Measurements from ENCODE around the gene SPTBN5. TPM values are rescaled to one million over a fixed set of nuclear protein-coding genes. Genes with fewer than 3 reads are reported as not detected.

The SPTBN5 gene
- total and polyA plus RNA-seq, 10 of the 15 experiments (the other 5 are each of a cell fraction or from before 2014, with no cell fraction given) = under 0.01 to 0.18 (median 0.04) TPM; not detected in 4

DNA sequence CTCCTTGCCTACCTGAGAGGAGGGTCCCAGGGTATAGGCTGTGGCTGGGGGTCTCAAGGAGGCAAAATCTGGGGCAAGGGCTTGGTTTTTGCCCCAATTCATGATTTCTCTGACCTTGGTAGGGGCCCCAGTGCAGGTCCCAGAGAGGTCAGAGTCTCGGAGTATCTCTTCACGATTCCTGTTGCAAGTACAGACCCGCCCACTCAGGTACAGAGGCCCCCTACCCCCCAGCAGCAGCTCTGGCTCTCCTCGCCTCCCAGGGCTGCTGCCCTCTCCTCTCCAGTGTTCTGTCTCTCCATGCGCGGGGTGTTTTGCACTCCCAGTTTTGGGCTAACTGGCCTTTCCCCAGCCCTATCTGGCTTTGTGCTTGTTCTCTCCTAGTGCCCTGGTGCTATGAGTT, 71.4 kb downstream of the SPTBN5 start:
- WGBS (ENCODE audit: insufficient coverage, insufficient replicate concordance, low lambda C conversion rate, missing lambda C conversion rate) = 92% methylated on average over 6 of the region's 6 CpGs
- intact Hi-C loops (cut with micrococcal nuclease; ENCODE audit: unreplicated experiment) = no loop called here
- DNase-seq (ENCODE audit: low read depth, low spot score) = no peak
- no peak for TF ChIP-seq MEF2B (IDR thresholded peaks at IDR 0.05; ENCODE audit: partially characterized antibody, poor library complexity, severe bottlenecking)
- TF ChIP-seq, protein P1, sequence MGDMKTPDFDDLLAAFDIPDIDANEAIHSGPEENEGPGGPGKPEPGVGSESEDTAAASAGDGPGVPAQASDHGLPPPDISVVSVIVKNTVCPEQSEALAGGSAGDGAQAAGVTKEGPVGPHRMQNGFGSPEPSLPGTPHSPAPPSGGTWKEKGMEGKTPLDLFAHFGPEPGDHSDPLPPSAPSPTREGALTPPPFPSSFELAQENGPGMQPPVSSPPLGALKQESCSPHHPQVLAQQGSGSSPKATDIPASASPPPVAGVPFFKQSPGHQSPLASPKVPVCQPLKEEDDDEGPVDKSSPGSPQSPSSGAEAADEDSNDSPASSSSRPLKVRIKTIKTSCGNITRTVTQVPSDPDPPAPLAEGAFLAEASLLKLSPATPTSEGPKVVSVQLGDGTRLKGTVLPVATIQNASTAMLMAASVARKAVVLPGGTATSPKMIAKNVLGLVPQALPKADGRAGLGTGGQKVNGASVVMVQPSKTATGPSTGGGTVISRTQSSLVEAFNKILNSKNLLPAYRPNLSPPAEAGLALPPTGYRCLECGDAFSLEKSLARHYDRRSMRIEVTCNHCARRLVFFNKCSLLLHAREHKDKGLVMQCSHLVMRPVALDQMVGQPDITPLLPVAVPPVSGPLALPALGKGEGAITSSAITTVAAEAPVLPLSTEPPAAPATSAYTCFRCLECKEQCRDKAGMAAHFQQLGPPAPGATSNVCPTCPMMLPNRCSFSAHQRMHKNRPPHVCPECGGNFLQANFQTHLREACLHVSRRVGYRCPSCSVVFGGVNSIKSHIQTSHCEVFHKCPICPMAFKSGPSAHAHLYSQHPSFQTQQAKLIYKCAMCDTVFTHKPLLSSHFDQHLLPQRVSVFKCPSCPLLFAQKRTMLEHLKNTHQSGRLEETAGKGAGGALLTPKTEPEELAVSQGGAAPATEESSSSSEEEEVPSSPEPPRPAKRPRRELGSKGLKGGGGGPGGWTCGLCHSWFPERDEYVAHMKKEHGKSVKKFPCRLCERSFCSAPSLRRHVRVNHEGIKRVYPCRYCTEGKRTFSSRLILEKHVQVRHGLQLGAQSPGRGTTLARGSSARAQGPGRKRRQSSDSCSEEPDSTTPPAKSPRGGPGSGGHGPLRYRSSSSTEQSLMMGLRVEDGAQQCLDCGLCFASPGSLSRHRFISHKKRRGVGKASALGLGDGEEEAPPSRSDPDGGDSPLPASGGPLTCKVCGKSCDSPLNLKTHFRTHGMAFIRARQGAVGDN (IDR thresholded peaks at IDR 0.05) = no peak
- no peak for TF ChIP-seq ZNF384 (IDR thresholded peaks at IDR 0.05; ENCODE audit: borderline replicate concordance, low read depth, low read length)
- TF ChIP-seq SMAD5 (IDR thresholded peaks at IDR 0.05; ENCODE audit: low read depth) = no peak
- no peak for TF ChIP-seq SREBF2 (IDR thresholded peaks at IDR 0.05; ENCODE audit: low read length)
- TF ChIP-seq CREB1 (IDR thresholded peaks at IDR 0.05; ENCODE audit: low read depth) = no peak
- no peak for TF ChIP-seq GABPA (IDR thresholded peaks at IDR 0.05; ENCODE audit: low read depth)
- no peak for TF ChIP-seq SIX5 (IDR thresholded peaks at IDR 0.05; ENCODE audit: low read depth, low read length, severe bottlenecking)
- no peak for TF ChIP-seq KDM1A (IDR thresholded peaks at IDR 0.05; ENCODE audit: borderline replicate concordance)
- TF ChIP-seq, protein P2, sequence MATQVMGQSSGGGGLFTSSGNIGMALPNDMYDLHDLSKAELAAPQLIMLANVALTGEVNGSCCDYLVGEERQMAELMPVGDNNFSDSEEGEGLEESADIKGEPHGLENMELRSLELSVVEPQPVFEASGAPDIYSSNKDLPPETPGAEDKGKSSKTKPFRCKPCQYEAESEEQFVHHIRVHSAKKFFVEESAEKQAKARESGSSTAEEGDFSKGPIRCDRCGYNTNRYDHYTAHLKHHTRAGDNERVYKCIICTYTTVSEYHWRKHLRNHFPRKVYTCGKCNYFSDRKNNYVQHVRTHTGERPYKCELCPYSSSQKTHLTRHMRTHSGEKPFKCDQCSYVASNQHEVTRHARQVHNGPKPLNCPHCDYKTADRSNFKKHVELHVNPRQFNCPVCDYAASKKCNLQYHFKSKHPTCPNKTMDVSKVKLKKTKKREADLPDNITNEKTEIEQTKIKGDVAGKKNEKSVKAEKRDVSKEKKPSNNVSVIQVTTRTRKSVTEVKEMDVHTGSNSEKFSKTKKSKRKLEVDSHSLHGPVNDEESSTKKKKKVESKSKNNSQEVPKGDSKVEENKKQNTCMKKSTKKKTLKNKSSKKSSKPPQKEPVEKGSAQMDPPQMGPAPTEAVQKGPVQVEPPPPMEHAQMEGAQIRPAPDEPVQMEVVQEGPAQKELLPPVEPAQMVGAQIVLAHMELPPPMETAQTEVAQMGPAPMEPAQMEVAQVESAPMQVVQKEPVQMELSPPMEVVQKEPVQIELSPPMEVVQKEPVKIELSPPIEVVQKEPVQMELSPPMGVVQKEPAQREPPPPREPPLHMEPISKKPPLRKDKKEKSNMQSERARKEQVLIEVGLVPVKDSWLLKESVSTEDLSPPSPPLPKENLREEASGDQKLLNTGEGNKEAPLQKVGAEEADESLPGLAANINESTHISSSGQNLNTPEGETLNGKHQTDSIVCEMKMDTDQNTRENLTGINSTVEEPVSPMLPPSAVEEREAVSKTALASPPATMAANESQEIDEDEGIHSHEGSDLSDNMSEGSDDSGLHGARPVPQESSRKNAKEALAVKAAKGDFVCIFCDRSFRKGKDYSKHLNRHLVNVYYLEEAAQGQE (IDR thresholded peaks at IDR 0.05; ENCODE audit: low read depth, low read length) = no peak
- TF ChIP-seq JUND (IDR thresholded peaks at IDR 0.05; ENCODE audit: low read depth, low read length) = no peak
- TF ChIP-seq POU2F2 (IDR thresholded peaks at IDR 0.05; ENCODE audit: borderline replicate concordance, low read depth, low read length) = no peak
- TF ChIP-seq TCF7 (IDR thresholded peaks at IDR 0.05; ENCODE audit: borderline replicate concordance) = no peak
- TF ChIP-seq HDAC2 (IDR thresholded peaks at IDR 0.05) = no peak
- no peak for TF ChIP-seq LARP7 (IDR thresholded peaks at IDR 0.05)
- no peak for TF ChIP-seq RCOR1 (conservative IDR thresholded peaks at IDR 0.05; ENCODE audit: low read depth, low read length)
- no peak for TF ChIP-seq USF1 (IDR thresholded peaks at IDR 0.05; ENCODE audit: borderline replicate concordance, extremely low read length, insufficient read depth, low read depth, low read length)

More for the DNA sequence above, 71.4 kb downstream of the SPTBN5 start:
- no peak for ATAC-seq
- Histone ChIP-seq H3K36me3 (ENCODE audit: control insufficient read depth in 2 of 2, insufficient read depth in 2 of 2, low read length in 1 of 2) (peaks cover 6 to 14% of the 10 kb centered on the region in 2 experiments; a peak in 3 of 4 replicates), H3K4me3 (no peak overlapping the region), H3K4me2 (ENCODE audit: control insufficient read depth, insufficient read depth) (no peak overlapping the region), H4K20me1 (ENCODE audit: control insufficient read depth, insufficient read depth) (no peaks in the 10 kb centered on the region; the same call in 1 of the 2 replicates), H3K9ac (ENCODE audit: control insufficient read depth, insufficient read depth, low read length) (no peak overlapping the region), H3K79me2 (ENCODE audit: control insufficient read depth, insufficient read depth, low read length) (no peaks in the 10 kb centered on the region), H3K27ac (ENCODE audit: control insufficient read depth, insufficient read depth) (no peak overlapping the region), H3K27me3 (replicated peaks in 1 of 2; ENCODE audit: control insufficient read depth in 2 of 2, insufficient read depth in 2 of 2, low read length in 1 of 2) (no peaks in the 10 kb centered on the region), H3K9me3 (replicated peaks; ENCODE audit: control insufficient read depth, insufficient read depth, low read length) (no peaks in the 10 kb centered on the region), H3K4me1 (ENCODE audit: control insufficient read depth, insufficient read depth, low read length) (no peaks in the 10 kb centered on the region), H2AFZ (ENCODE audit: control insufficient read depth, low read depth, low read length) (no peak overlapping the region)
- SMC1A ChIA-PET (ENCODE audit: uncharacterized antibody, unreplicated experiment) = no interaction called here
- RAD21 ChIA-PET (ENCODE audit: unreplicated experiment) = no interaction called here
- no peak for FAIRE-seq
- BruUV-seq (replicated peaks) = no TSS peak
- in situ Hi-C loops (cut with MboI) = no loop called here
- POLR2A ChIA-PET = no interaction called here
- CTCF ChIA-PET = no interaction called here

Data from GM12878 (cell line).